Suprapubic skin (tissue), 4 donors: ENCODE measurements around the gene PRSS1.

Experiments
- EP300 ChIP-seq: sonication (generic); formaldehyde crosslinking; IDR thresholded peaks from one replicate; pipeline ENCODE4 v1.6.1; 2017; ENCODE audit warnings: antibody characterized with exemption
- POLR2A ChIP-seq, 2 donors: fragments of 450-650 bp; IDR thresholded peaks; one replicate each; pipeline ENCODE4 v1.6.1; 2017; ENCODE audit warnings: antibody characterized with exemption in 2 of 2, mild to moderate bottlenecking in 2 of 2, moderate library complexity in 2 of 2
- POLR2AphosphoS5 ChIP-seq, 3 donors: sonication (generic); formaldehyde crosslinking; IDR thresholded peaks; one replicate each; pipeline ENCODE4 v1.6.1; 2017; ENCODE audit warnings: antibody characterized with exemption in 3 of 3
- TF ChIP-seq, protein P1 (sequence below), 2 donors: fragments of 200-600 bp in 1 of 2; fragments of 450-650 bp in 1 of 2; sonication (generic) in 1 of 2; IDR thresholded peaks; one replicate each; pipeline ENCODE4 v1.5.1; 2016 to 2019; ENCODE audit warnings: antibody characterized with exemption in 2 of 2, mild to moderate bottlenecking in 1 of 2, moderate library complexity in 1 of 2

DNA sequence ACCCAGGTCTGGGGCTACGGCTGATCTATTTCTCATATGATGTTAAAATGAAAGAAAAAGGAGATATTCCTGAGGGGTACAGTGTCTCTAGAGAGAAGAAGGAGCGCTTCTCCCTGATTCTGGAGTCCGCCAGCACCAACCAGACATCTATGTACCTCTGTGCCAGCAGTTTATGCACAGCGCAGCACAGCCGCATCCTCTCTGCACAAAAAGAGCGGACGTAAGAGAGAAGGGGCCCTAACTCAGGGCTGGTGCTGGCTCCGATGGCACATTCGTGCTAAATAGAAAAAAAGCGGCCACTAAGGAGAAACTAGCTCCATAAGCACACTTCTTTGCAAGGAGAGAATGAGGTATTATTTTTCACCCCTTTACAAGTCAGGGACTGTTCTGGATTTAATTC is 28.3 kb upstream of the PRSS1 start:
- TF ChIP-seq, protein P1, sequence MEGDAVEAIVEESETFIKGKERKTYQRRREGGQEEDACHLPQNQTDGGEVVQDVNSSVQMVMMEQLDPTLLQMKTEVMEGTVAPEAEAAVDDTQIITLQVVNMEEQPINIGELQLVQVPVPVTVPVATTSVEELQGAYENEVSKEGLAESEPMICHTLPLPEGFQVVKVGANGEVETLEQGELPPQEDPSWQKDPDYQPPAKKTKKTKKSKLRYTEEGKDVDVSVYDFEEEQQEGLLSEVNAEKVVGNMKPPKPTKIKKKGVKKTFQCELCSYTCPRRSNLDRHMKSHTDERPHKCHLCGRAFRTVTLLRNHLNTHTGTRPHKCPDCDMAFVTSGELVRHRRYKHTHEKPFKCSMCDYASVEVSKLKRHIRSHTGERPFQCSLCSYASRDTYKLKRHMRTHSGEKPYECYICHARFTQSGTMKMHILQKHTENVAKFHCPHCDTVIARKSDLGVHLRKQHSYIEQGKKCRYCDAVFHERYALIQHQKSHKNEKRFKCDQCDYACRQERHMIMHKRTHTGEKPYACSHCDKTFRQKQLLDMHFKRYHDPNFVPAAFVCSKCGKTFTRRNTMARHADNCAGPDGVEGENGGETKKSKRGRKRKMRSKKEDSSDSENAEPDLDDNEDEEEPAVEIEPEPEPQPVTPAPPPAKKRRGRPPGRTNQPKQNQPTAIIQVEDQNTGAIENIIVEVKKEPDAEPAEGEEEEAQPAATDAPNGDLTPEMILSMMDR (IDR thresholded peaks at IDR 0.05) = no peak
- no peak for TF ChIP-seq POLR2A (IDR thresholded peaks at IDR 0.05)
- TF ChIP-seq POLR2AphosphoS5 (IDR thresholded peaks at IDR 0.05) = no peak
- TF ChIP-seq EP300 = no peak
